RWPE2 (cell line): Measurements from ENCODE around the gene KAZN.
A peak's percentile ranks its signal among the peaks of the same experiment; 100 is the strongest.

Experiments used
- ATAC-seq: fragments of 200-7000 bp; cut with Tn5 transposase; 3 replicates; pipeline ENCODE4 v1.9.1; 2021; ENCODE audit warnings: low read depth
- DNase-seq: peaks from one replicate; pipeline ENCODE4 v3.0.0-alpha.2; 2020; ENCODE audit warnings: low spot score
- H3K27ac ChIP-seq: fragments of 450-650 bp; 2 replicates; pipeline ENCODE4 v1.5.1; 2017; ENCODE audit warnings: mild to moderate bottlenecking; ENCODE audit not compliant: poor library complexity, severe bottlenecking
- H3K27me3 ChIP-seq: fragments of 250-450 bp; sonication (Bioruptor Pico); 2 replicates; pipeline ENCODE4 v1.5.1; 2021; ENCODE audit warnings: mild to moderate bottlenecking, moderate library complexity; ENCODE audit not compliant: insufficient read depth, poor library complexity, severe bottlenecking
- H3K36me3 ChIP-seq: fragments of 250-450 bp; sonication (Bioruptor Pico); 2 replicates; pipeline ENCODE4 v1.5.1; 2020; ENCODE audit warnings: low read depth, mild to moderate bottlenecking, moderate library complexity
- H3K4me1 ChIP-seq: fragments of 250-450 bp; sonication (Bioruptor Pico); 2 replicates; pipeline ENCODE4 v1.5.1; 2021; ENCODE audit warnings: mild to moderate bottlenecking, moderate library complexity; ENCODE audit not compliant: insufficient read depth, poor library complexity, severe bottlenecking
- H3K4me3 ChIP-seq: fragments of 250-450 bp; sonication (Bioruptor Pico); 2 replicates; pipeline ENCODE4 v1.5.1; 2021; ENCODE audit warnings: mild to moderate bottlenecking, moderate library complexity; ENCODE audit not compliant: severe bottlenecking
- H3K9me3 ChIP-seq: fragments of 250-450 bp; sonication (Bioruptor Pico); 2 replicates; pipeline ENCODE4 v1.5.1; 2021; ENCODE audit warnings: mild to moderate bottlenecking, moderate library complexity; ENCODE audit not compliant: severe bottlenecking
- TF ChIP-seq, protein P1 (sequence below): fragments of 450-650 bp; IDR thresholded peaks from one replicate; pipeline ENCODE4 v1.5.1; 2017; ENCODE audit warnings: mild to moderate bottlenecking, moderate library complexity; ENCODE audit not compliant: poor library complexity, severe bottlenecking

Gene KAZN

DNA sequence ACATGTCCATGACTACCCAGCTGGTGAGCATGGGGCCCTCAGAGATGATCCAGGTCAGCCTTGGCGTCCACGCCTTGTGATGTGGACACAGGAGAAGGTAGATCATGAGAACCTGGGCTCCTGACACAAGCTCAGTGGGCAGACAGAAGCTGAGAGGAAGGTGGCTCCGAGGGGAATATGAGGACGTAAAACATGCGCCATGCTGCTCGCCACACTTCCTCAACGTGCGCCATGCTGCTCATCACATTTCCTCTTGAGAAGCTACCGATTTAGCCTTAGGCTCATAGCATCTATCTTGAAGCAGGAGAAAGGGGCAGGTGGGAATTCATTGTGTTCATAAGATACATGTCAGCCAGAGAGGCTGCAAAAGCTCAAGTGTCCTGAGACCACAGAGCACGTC is 176.9 kb downstream of the KAZN start:
- no peaks in the 10 kb centered on the region for H3K4me1 ChIP-seq
- no peak overlapping the region for H3K4me3 ChIP-seq
- no peaks in the 10 kb centered on the region for H3K9me3 ChIP-seq
- DNase-seq, result no peak
- no peaks in the 10 kb centered on the region for H3K36me3 ChIP-seq
- no peaks in the 10 kb centered on the region for H3K27me3 ChIP-seq
- no peak overlapping the region for H3K27ac ChIP-seq
- ATAC-seq, result no peak
- TF ChIP-seq, protein P1, sequence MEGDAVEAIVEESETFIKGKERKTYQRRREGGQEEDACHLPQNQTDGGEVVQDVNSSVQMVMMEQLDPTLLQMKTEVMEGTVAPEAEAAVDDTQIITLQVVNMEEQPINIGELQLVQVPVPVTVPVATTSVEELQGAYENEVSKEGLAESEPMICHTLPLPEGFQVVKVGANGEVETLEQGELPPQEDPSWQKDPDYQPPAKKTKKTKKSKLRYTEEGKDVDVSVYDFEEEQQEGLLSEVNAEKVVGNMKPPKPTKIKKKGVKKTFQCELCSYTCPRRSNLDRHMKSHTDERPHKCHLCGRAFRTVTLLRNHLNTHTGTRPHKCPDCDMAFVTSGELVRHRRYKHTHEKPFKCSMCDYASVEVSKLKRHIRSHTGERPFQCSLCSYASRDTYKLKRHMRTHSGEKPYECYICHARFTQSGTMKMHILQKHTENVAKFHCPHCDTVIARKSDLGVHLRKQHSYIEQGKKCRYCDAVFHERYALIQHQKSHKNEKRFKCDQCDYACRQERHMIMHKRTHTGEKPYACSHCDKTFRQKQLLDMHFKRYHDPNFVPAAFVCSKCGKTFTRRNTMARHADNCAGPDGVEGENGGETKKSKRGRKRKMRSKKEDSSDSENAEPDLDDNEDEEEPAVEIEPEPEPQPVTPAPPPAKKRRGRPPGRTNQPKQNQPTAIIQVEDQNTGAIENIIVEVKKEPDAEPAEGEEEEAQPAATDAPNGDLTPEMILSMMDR, result no peak

DNA sequence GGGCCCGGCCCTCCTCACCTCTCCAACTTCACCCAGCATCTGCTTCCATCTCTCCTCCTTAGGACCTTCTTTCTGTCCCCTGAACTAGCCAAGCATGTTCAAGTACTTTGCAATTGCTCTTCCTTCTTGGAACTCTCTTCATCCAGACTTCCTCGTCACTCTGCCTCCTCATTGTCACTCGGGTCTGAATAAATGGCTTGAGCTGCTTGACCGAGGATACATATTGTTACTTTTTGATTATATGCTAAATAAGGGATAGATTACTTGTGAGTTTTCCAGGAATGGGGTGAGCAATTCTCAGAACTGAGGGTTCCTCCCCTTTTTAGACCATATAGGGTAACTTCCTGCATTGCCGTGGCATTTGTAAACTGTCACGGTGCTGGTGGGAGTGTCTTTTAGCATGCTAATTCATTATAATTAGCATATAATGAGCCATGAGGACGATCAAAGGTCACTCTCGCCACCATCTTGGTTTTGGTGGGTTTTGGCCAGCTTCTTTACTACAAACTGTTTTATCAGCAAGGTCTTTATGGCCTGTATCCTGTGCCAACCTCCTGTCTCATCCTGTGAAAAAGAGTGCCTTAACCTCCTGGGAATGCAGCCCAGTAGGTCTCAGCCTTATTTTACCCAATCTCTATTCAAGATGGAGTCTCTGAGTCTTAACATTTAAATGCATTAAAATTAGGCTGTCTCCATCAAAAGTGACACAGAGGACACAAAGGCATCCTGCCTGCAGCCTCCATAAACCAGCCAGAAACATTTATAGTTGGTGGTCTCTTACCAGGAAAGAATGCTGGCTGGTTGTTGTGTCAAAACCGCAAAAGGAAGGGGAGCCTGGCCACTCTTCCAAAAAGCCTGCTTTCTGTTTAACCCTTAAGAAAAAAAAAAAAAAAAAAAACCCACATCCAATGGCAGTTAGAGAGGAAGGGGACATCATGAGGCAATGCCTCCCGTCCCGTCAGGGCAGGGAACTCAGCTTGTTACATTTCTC is 179.3 kb downstream of the KAZN start:
- TF ChIP-seq, protein P1, result no peak
- Histone ChIP-seq H3K4me1 (no peaks in the 10 kb centered on the region), H3K9me3 (no peaks in the 10 kb centered on the region), H3K4me3 (no peak overlapping the region), H3K27ac (no peak overlapping the region), H3K36me3 (no peaks in the 10 kb centered on the region), H3K27me3 (no peaks in the 10 kb centered on the region)
- no peak for DNase-seq
- no peak for ATAC-seq

DNA sequence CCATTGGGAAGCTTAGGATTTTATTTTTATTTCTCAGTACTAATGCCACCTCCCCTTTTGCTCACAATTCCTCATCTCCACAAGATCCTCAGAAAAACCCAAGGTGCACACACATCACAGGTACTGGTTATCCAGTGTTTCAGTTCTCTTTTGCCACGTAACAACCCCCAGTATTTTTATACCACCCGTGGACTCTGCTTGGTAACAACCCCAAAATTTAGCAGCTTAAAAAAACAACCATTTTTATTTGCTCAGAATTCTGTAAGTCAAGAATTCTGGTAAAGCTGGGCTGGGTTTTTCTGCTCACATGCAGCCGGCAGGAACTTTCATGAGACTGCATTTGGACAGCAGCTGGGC is 180.0 kb downstream of the KAZN start:
- TF ChIP-seq, protein P1, result no peak
- DNase-seq (no peak), ATAC-seq (no peak)
- Histone ChIP-seq H3K4me1 (no peaks in the 10 kb centered on the region), H3K4me3 (no peak overlapping the region), H3K27me3 (no peaks in the 10 kb centered on the region), H3K9me3 (no peaks in the 10 kb centered on the region), H3K27ac (no peak overlapping the region), H3K36me3 (no peaks in the 10 kb centered on the region)

DNA sequence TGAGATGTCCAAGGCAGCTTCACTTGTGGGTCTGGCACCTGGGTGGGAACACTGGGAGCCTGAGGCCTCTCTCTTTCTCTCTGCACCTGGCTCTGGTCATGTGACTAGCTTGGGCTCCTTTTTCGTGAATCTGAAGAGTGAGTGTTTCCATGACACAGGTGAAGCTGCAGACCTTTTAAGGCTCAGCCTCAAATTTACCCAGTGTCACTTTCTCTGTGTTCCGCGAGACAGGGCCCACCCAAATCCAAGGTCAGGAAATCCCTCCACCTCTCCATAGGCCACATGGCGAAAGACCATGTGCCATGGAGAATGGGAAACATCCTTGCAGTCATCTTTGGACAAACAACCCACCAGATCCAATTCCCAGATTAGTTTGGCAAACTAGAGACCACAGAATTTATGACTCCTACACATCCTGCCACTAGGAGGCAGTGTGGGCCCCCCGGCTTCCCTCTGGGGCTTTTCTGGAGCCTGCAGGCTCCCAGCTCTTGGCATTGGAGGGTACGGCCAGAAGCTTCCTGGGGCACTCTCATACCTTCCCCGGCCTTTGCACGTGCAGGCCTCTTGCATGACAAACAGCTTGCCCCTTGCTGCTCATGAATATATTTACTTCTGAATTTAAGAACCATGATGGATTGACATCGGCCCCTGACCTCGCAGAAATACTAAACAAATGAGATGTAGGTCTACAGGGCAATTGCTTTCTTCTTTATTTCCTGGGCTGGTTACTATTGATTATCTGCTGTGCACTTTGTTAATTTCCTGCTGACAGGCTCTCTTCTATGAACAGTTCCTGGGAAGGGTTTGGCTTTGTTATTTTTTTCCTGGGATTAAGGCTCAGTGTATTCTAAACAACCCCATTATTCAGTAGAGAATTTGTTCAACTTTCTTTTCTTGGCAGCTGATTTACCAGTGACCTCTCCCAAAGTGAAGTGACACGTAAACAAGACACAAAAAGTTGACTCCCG is 180.7 kb downstream of the KAZN start:
- DNase-seq, result no peak
- H3K27me3 ChIP-seq, result no peaks in the 10 kb centered on the region
- TF ChIP-seq, protein P1, result peak; percentile 55
- no peak for ATAC-seq
- H3K27ac ChIP-seq, result no peak overlapping the region
- H3K9me3 ChIP-seq, result no peaks in the 10 kb centered on the region
- H3K4me1 ChIP-seq, result no peaks in the 10 kb centered on the region
- no peak overlapping the region for H3K4me3 ChIP-seq
- no peaks in the 10 kb centered on the region for H3K36me3 ChIP-seq
